ENCODE results near the gene ADAMTS15.

Gene ADAMTS15, protein sequence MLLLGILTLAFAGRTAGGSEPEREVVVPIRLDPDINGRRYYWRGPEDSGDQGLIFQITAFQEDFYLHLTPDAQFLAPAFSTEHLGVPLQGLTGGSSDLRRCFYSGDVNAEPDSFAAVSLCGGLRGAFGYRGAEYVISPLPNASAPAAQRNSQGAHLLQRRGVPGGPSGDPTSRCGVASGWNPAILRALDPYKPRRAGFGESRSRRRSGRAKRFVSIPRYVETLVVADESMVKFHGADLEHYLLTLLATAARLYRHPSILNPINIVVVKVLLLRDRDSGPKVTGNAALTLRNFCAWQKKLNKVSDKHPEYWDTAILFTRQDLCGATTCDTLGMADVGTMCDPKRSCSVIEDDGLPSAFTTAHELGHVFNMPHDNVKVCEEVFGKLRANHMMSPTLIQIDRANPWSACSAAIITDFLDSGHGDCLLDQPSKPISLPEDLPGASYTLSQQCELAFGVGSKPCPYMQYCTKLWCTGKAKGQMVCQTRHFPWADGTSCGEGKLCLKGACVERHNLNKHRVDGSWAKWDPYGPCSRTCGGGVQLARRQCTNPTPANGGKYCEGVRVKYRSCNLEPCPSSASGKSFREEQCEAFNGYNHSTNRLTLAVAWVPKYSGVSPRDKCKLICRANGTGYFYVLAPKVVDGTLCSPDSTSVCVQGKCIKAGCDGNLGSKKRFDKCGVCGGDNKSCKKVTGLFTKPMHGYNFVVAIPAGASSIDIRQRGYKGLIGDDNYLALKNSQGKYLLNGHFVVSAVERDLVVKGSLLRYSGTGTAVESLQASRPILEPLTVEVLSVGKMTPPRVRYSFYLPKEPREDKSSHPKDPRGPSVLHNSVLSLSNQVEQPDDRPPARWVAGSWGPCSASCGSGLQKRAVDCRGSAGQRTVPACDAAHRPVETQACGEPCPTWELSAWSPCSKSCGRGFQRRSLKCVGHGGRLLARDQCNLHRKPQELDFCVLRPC

DNA sequence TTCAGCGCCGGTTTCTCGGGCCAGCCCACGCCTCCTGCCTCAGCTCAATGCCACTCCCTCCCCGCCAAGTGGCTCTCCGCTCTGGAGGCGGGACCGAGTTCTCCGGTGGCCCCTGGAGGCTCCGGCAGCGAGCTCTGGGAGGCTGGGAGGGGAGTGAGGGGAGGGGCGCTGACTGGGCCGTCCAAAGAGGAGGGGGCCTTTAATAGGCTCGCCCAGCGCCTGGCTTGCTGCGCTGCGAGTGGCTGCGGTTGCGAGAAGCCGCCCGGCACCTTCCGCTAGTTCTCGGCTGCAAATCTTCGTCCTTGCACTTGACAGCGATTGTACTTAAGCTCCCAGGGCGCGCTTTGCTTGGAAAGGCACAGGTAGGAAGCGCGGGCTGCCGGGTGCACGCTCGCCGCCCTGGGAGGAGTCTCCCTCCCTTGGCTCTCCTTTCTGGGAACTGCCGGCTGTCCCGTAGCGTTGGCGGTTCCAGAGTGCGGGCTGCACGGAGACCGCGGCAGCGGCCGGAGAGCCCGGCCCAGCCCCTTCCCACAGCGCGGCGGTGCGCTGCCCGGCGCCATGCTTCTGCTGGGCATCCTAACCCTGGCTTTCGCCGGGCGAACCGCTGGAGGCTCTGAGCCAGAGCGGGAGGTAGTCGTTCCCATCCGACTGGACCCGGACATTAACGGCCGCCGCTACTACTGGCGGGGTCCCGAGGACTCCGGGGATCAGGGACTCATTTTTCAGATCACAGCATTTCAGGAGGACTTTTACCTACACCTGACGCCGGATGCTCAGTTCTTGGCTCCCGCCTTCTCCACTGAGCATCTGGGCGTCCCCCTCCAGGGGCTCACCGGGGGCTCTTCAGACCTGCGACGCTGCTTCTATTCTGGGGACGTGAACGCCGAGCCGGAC lies at the start of gene ADAMTS15:
ADAMTS15 (plus strand) TSS at position 230 of the 894 bp plus-strand sequence; CDS start at position 559, 329 bp downstream.
- no peak for DNase-seq (ENCODE audit: low spot score)

GRCh38 chr11:130399196-130399595 lies 49.2 kb upstream of the ADAMTS15 start:
- no peak for DNase-seq (ENCODE audit: low spot score)

DNA sequence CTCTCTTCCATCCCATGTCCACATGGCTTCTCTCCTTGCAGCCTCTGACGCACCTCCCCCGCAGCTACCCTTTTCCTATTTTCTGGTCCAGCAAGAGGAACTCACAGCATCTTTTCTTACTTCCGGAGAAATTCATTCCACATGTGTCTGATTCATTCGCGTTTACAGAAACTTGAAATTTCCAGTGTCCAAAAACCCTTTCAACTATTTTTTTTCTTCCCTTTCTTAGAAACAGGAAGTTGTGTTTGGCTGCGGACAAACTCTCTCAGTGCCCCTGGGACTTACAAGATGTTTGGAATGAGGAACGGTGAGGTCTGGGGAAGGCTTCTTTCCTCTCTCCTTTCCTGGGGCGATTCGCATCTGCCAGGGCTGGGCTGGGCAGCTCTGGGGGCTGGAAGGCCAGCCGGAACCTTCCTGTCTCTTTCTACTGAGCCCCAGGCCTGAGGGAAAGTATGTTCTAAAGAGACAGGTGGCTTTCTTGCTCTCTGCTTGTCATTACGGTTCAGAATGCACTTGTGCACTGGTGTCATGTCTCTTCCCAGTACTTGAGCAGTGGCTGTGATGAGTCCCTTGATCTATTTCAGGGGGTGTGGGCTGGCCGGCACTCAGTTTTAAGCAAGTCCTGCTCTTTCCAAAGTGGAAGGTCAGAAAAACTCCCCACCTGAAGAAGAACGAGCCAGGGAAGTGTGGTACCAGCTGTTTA lies 47.5 kb upstream of the ADAMTS15 start:
- DNase-seq (ENCODE audit: low spot score): no peak

DNA sequence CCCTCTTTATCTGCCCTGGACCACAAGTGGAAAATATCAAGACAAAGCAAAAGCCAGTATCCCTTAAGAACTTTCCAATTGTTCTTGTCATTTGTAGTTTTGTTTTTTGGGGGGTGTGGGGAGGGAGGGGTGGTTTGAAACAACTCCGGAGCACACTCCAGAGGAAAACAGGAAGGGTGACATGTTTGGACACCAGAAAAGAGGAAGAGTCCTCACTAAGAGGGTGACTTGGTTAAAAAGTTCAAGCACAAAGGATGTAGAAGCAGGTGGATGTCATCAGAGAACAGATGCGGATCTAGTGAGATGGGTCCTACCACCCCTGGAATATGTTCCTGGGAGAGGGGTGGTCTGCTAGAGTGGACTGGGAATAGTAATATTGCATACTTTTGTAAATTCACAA lies 45.9 kb upstream of the ADAMTS15 start:
- no peak for DNase-seq (ENCODE audit: low spot score)

GRCh38 chr11:130403271-130403804 lies 45.1 kb upstream of the ADAMTS15 start:
- DNase-seq (ENCODE audit: low spot score): no peak

GRCh38 chr11:130403967-130404366 lies 44.5 kb upstream of the ADAMTS15 start:
- DNase-seq (ENCODE audit: low spot score): no peak

DNA sequence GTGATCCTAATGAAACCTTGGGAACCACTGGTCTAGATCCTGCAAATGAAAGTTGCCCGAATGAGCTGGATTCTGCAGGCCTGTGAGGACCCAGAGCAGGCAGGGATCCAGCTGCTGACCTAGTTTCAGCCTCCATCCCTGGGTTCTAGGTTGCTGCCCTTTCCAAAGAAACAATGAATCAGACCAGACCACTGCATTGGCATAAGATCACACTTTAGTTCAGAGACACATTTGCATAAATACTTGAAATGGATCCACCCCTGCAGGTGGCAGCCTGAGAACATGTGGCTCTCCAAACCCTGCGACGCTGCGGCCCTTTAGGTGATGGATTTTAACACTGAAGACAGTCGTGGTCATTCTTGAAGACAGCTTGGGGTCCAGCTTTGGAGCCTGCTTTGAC lies 43.7 kb upstream of the ADAMTS15 start:
- DNase-seq (ENCODE audit: low spot score): no peak

- no peak for DNase-seq (ENCODE audit: low spot score)
Measured at GRCh38 chr11:130405428-130405827, 43.0 kb upstream of the ADAMTS15 start.

- DNase-seq (ENCODE audit: low spot score): no peak
Measured at GRCh38 chr11:130407978-130408377, 40.5 kb upstream of the ADAMTS15 start.

GRCh38 chr11:130408401-130408890 lies 40.0 kb upstream of the ADAMTS15 start:
- DNase-seq (ENCODE audit: low spot score): no peak

DNA sequence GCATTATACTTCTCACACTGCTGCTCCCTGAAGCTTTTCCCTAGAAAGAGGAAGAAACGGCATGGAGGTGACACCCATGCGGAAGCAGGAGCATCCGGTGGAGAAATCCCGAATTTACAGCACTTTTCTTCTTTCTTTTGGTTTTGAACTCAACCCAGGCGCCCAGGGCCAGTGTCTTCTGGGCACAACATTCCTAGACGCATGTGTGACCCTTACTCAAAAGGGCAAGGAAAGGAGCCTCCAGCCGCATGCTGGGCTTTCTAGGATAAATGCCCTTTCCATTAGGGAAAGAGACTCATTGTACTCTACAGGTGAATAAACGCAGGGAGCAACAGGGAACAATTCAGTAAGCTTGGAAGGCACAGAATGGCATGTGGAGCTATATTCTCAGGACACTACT lies 39.5 kb upstream of the ADAMTS15 start:
- DNase-seq (ENCODE audit: low spot score): no peak

- no peak for DNase-seq (ENCODE audit: low spot score)
Measured at GRCh38 chr11:130409594-130410388, 38.7 kb upstream of the ADAMTS15 start.

- DNase-seq (ENCODE audit: low spot score): no peak
Measured at GRCh38 chr11:130411223-130411622, 37.2 kb upstream of the ADAMTS15 start.

DNA sequence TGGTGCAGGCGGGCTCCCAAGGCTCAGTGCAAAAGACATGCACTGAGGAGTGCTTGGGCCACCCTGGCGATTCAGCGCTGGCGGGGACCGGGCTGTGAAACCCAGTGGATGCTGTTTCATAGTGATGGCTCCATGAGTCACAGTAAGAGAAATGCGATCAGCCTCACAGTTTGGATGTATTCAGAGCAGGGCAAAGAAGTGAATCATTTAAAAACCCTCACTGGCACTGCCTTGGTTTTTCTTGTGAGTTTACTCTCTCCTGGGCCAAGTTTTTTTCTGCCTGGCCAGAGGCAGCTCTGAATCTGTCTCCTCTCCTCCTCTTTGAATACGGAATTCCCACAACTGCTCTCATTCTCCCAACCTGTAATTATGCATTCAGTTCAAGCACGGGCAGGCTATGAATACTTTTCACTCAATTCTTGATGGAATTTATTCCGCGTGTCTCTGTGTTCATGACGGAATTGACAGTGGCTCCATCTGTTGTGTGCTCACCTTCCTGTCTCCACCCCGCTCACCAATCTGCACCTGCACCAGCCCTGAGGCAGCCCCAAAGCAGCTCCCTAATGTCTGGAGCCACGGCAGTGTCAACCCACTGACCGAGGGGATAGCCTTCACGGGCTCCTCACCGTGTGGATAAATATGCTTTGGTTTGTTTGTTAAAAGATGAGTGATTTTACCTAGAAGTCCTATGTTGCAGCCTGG lies 34.9 kb upstream of the ADAMTS15 start:
- no peak for DNase-seq (ENCODE audit: low spot score)

DNA sequence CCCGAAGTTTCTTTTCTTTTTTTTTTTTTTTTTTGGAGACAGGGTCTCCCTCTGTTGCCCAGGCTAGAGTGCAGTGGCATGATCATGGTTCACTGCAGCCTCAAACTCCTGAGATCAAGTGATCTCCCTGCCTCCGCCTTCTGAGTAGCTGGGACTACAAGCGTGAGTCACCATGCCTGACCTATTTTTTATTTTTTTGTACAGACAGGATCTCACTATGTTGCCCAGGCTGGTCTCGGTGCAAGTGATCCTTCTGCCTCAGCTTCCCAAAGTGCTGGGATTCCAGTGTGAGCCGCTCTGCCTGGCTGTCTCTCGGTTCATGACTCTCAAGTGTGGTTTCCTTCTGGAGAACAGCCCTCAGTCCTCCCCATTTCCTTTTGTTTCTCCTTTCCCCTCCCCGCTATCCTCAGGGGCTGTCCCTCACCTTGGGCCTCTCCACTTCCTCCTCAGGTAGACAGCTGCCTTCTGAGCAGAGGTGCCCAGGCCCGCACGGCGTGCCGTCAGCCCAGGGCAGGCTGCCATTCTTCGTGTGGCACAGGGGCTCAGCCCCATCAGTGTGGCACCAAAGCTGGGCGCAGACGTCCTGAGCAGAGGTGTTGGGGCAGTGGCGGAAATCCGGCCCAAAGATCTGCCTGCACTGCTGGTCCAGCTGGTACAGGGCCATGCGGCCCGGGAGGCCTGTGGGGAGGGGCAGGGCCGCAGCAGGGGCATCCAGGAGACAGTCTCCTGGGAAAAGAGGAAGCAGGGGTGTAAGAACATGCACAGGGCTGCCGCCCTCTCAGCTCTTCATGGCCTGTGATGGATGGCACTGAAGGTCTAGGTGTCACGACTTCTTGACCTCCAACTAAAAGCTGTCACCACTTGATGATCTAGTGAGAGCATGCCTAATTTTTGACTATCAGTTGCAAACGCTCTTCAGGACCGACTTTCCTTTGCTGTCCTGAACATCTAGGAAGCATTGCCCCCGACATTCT lies 34.1 kb upstream of the ADAMTS15 start:
- DNase-seq (ENCODE audit: low spot score): no peak

GRCh38 chr11:130415731-130416529 lies 32.5 kb upstream of the ADAMTS15 start:
- no peak for DNase-seq (ENCODE audit: low spot score)

GRCh38 chr11:130416530-130416882 lies 31.9 kb upstream of the ADAMTS15 start:
- DNase-seq (ENCODE audit: low spot score): no peak

Measured in germinal center (tissue), 1 donor.